GM18519 (cell line): Measurements from ENCODE around the gene MTSS2.

ENCODE experiments used
- ATAC-seq: cut with Tn5 transposase; IDR thresholded peaks from one replicate; pipeline ENCODE4 v1.9.1; 2021; ENCODE audit warnings: mild to moderate bottlenecking, moderate library complexity; ENCODE audit not compliant: unreplicated experiment, low FRiP score

The MTSS2 gene

GRCh38 chr16:70688246-70688742 lies 2.4 kb upstream of the MTSS2 start:
- no peak for ATAC-seq

GRCh38 chr16:70687671-70688245 lies 1.9 kb upstream of the MTSS2 start:
- ATAC-seq, result no peak

- ATAC-seq, result no peak
Measured at GRCh38 chr16:70687102-70687511, 1.3 kb upstream of the MTSS2 start.

GRCh38 chr16:70686376-70687101 lies 686 bp upstream of the MTSS2 start:
- no peak for ATAC-seq

GRCh38 chr16:70685061-70685937 lies 554 bp downstream of the MTSS2 start:
- no peak for ATAC-seq

GRCh38 chr16:70684146-70685060 lies 1.4 kb downstream of the MTSS2 start:
- no peak for ATAC-seq

GRCh38 chr16:70683146-70683944 lies 2.5 kb downstream of the MTSS2 start:
- ATAC-seq, result no peak

- ATAC-seq, result no peak
Measured at GRCh38 chr16:70682239-70683145, 3.4 kb downstream of the MTSS2 start.

- no peak for ATAC-seq
Measured at GRCh38 chr16:70681382-70682238, 4.2 kb downstream of the MTSS2 start.

GRCh38 chr16:70680495-70681381 lies 5.1 kb downstream of the MTSS2 start:
- no peak for ATAC-seq

- no peak for ATAC-seq
Measured at GRCh38 chr16:70679671-70680494, 6.0 kb downstream of the MTSS2 start.

- no peak for ATAC-seq
Measured at GRCh38 chr16:70678898-70679670, 6.8 kb downstream of the MTSS2 start.

GRCh38 chr16:70678121-70678897 lies 7.5 kb downstream of the MTSS2 start:
- no peak for ATAC-seq

GRCh38 chr16:70677499-70678120 lies 8.2 kb downstream of the MTSS2 start:
- ATAC-seq, result no peak
